Activated T-cell treated with anti-CD3 and anti-CD28 coated beads, Interleukin-2, amount 50 U/mL, for 24 hours (primary cell): ENCODE results near the gene DPP6.

Experiments
- DNase-seq: peaks from one replicate; pipeline ENCODE4 v3.0.0-alpha.2; 2020
- H3K27ac Mint-ChIP-seq: 2 replicates; pipeline ENCODE4 v1.8.0; 2020; ENCODE audit warnings: mild to moderate bottlenecking, mixed read lengths
- H3K27me3 Mint-ChIP-seq: 2 replicates; pipeline ENCODE4 v1.8.0; 2020; ENCODE audit warnings: mixed read lengths
- H3K36me3 Mint-ChIP-seq: 2 replicates; pipeline ENCODE4 v1.8.0; 2020; ENCODE audit warnings: low read depth, mixed read lengths
- H3K4me1 Mint-ChIP-seq: 2 replicates; pipeline ENCODE4 v1.8.0; 2020; ENCODE audit warnings: low read depth, mixed read lengths
- H3K4me3 Mint-ChIP-seq: 2 replicates; pipeline ENCODE4 v1.8.0; 2020; ENCODE audit warnings: mild to moderate bottlenecking, moderate library complexity, mixed read lengths
- H3K9me3 Mint-ChIP-seq: 2 replicates; pipeline ENCODE4 v1.8.0; 2020; ENCODE audit warnings: mixed read lengths

Gene DPP6

DNA sequence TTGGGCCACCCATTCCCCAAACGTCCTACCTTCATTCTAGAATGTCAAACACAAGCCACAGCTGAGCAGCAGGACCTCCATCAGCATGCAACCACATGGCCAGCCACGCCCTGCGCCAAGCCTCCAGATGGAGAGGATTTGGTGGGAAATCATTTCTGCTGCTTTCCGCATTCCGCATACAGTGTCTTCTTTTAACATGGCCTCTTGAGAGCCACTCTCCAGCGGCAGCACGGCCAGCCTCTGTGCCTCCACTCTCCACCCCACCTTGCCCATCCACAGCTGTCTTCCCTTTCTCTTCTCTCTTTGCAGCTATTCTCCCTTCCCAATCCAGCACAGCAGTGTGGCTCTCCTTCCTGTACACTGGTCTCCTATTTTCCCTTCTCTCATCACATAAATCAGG is 561.6 kb downstream of the DPP6 start:
- H3K9me3 Mint-ChIP-seq: peaks cover 4% of the 10 kb centered on the region
- H3K27ac Mint-ChIP-seq: no peak overlapping the region
- H3K4me3 Mint-ChIP-seq: no peak overlapping the region
- no peaks in the 10 kb centered on the region for H3K4me1 Mint-ChIP-seq
- no peaks in the 10 kb centered on the region for H3K27me3 Mint-ChIP-seq
- DNase-seq: no peak
- no peaks in the 10 kb centered on the region for H3K36me3 Mint-ChIP-seq

GRCh38 chr7:154620141-154620755 is 568.0 kb downstream of the DPP6 start:
- no peak for DNase-seq
- Mint-ChIP-seq H3K27me3 (no peaks in the 10 kb centered on the region), H3K4me1 (no peaks in the 10 kb centered on the region), H3K9me3 (peaks cover 4% of the 10 kb centered on the region), H3K36me3 (no peaks in the 10 kb centered on the region), H3K4me3 (no peak overlapping the region), H3K27ac (no peak overlapping the region)

DNA sequence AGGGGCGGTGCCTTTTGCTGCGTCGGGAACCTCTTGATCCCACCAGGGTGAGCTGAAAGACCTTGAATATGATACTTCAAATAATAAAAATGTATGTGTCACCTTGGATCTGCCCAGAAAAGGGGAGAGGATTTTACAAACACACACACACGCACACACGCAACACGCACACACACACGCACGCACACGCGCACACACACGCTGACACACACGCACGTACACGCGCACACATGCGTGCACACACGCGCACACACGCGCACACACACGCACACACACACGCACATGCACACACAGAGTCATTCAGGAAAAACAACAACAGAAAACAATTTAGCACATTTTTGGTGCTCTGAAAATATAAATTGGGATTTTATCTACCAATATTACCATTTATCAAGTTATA is 571.2 kb downstream of the DPP6 start:
- no peak overlapping the region for H3K4me3 Mint-ChIP-seq
- no peaks in the 10 kb centered on the region for H3K36me3 Mint-ChIP-seq
- peaks cover 4% of the 10 kb centered on the region for H3K9me3 Mint-ChIP-seq
- DNase-seq: no peak
- no peak overlapping the region for H3K27ac Mint-ChIP-seq
- H3K4me1 Mint-ChIP-seq: no peaks in the 10 kb centered on the region
- no peaks in the 10 kb centered on the region for H3K27me3 Mint-ChIP-seq

- H3K4me1 Mint-ChIP-seq: no peaks in the 10 kb centered on the region
- no peaks in the 10 kb centered on the region for H3K27me3 Mint-ChIP-seq
- no peak for DNase-seq
- no peaks in the 10 kb centered on the region for H3K9me3 Mint-ChIP-seq
- no peak overlapping the region for H3K27ac Mint-ChIP-seq
- no peaks in the 10 kb centered on the region for H3K36me3 Mint-ChIP-seq
- H3K4me3 Mint-ChIP-seq: no peak overlapping the region
These were observed 575.6 kb downstream of the DPP6 start for GRCh38 chr7:154627646-154628290.

- Mint-ChIP-seq H3K36me3 (no peaks in the 10 kb centered on the region), H3K27ac (no peak overlapping the region), H3K4me1 (no peaks in the 10 kb centered on the region), H3K27me3 (no peaks in the 10 kb centered on the region), H3K4me3 (no peak overlapping the region), H3K9me3 (no peaks in the 10 kb centered on the region)
- DNase-seq: no peak
These were observed 576.4 kb downstream of the DPP6 start for GRCh38 chr7:154628556-154628955.

- Mint-ChIP-seq H3K4me3 (no peak overlapping the region), H3K27me3 (no peaks in the 10 kb centered on the region), H3K36me3 (no peaks in the 10 kb centered on the region), H3K9me3 (peaks cover 7% of the 10 kb centered on the region), H3K27ac (no peak overlapping the region), H3K4me1 (no peaks in the 10 kb centered on the region)
- no peak for DNase-seq
These were observed 579.0 kb downstream of the DPP6 start for GRCh38 chr7:154631162-154631561.

- no peaks in the 10 kb centered on the region for H3K27me3 Mint-ChIP-seq
- H3K4me3 Mint-ChIP-seq: no peak overlapping the region
These were observed 581.4 kb downstream of the DPP6 start for GRCh38 chr7:154633641-154634040.

GRCh38 chr7:154638286-154638685 is 586.1 kb downstream of the DPP6 start:
- Mint-ChIP-seq H3K27ac (no peak overlapping the region), H3K4me3 (no peak overlapping the region), H3K27me3 (no peaks in the 10 kb centered on the region), H3K36me3 (no peaks in the 10 kb centered on the region), H3K9me3 (peaks cover 7% of the 10 kb centered on the region), H3K4me1 (no peaks in the 10 kb centered on the region)
- DNase-seq: no peak

More at GRCh38 chr7:154633641-154634040, 581.4 kb downstream of the DPP6 start:
- H3K27ac Mint-ChIP-seq: no peak overlapping the region
- no peaks in the 10 kb centered on the region for H3K4me1 Mint-ChIP-seq
- H3K9me3 Mint-ChIP-seq: peaks cover 7% of the 10 kb centered on the region
- no peak for DNase-seq
- no peaks in the 10 kb centered on the region for H3K36me3 Mint-ChIP-seq

DNA sequence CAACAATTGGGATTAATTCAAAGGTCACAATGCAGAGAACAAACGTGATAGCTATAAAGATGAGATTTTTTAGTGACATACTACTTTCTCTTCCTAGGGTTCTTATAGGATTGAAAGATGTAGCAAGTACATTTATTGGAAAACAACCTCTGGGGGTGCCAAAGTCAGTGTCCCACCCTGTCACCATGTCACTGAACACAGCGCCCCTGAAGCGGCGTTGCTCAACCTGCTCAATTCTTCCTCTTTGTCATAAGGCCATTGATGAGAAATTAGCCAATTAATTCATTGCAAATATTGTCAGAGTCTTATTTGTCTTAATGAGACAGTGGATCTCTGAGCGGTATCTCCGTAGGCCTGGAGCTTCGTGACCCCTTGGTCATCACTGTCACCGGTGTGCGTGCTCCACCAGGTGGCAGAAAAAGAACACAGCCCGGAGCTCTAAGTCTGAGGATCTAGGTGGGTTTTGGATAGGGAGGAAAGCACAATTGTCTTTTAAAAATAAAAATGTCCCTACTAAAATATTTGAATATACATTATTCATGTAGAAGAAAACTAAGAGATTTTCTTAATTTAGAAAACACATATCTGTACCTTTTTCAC is 588.2 kb downstream of the DPP6 start:
- no peaks in the 10 kb centered on the region for H3K4me1 Mint-ChIP-seq
- H3K27me3 Mint-ChIP-seq: no peaks in the 10 kb centered on the region
- no peaks in the 10 kb centered on the region for H3K36me3 Mint-ChIP-seq
- no peak for DNase-seq
- no peak overlapping the region for H3K4me3 Mint-ChIP-seq
- H3K9me3 Mint-ChIP-seq: peaks cover 3% of the 10 kb centered on the region
- H3K27ac Mint-ChIP-seq: no peak overlapping the region

- Mint-ChIP-seq H3K36me3 (no peaks in the 10 kb centered on the region), H3K27ac (no peak overlapping the region), H3K4me3 (no peak overlapping the region), H3K9me3 (peaks cover 5% of the 10 kb centered on the region), H3K4me1 (no peaks in the 10 kb centered on the region), H3K27me3 (no peaks in the 10 kb centered on the region)
- DNase-seq: no peak
These were observed 588.7 kb downstream of the DPP6 start for GRCh38 chr7:154640917-154641316.

GRCh38 chr7:154644366-154644765 is 592.2 kb downstream of the DPP6 start:
- H3K27ac Mint-ChIP-seq: no peak overlapping the region
- H3K9me3 Mint-ChIP-seq: peaks cover 4% of the 10 kb centered on the region
- no peaks in the 10 kb centered on the region for H3K36me3 Mint-ChIP-seq
- H3K4me3 Mint-ChIP-seq: no peak overlapping the region
- no peak for DNase-seq
- H3K27me3 Mint-ChIP-seq: no peaks in the 10 kb centered on the region
- H3K4me1 Mint-ChIP-seq: no peaks in the 10 kb centered on the region

GRCh38 chr7:154646126-154647013 is 594.2 kb downstream of the DPP6 start:
- Mint-ChIP-seq H3K4me3 (no peak overlapping the region), H3K4me1 (no peaks in the 10 kb centered on the region)

DNA sequence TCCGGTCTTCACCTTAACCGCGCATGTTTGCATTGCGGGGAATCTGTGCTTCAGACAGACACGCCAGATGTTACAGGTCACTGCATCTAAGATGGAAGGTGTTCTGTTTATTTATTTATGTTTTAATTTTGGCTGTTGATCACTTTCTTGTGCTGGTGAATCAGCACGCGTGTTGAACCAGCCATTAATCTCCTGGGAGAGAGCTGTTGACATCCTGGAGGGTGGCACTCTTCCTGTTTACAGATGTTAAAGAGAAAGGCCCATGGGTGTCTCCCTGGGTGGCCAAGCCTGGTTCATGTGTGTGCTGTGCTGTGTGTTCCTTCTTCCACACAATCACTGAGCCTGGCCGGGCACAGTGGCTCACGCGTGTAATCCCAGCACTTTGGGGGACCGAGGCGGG is 595.4 kb downstream of the DPP6 start:
- Mint-ChIP-seq H3K27me3 (no peaks in the 10 kb centered on the region), H3K4me1 (no peaks in the 10 kb centered on the region)

More at GRCh38 chr7:154646126-154647013, 594.2 kb downstream of the DPP6 start:
- no peaks in the 10 kb centered on the region for H3K36me3 Mint-ChIP-seq
- no peak for DNase-seq
- H3K27ac Mint-ChIP-seq: no peak overlapping the region
- H3K9me3 Mint-ChIP-seq: peaks cover 8% of the 10 kb centered on the region
- no peaks in the 10 kb centered on the region for H3K27me3 Mint-ChIP-seq

GRCh38 chr7:154649015-154649414 is 596.8 kb downstream of the DPP6 start:
- DNase-seq: no peak
- H3K4me1 Mint-ChIP-seq: no peaks in the 10 kb centered on the region
- H3K27ac Mint-ChIP-seq: no peak overlapping the region
- no peak overlapping the region for H3K4me3 Mint-ChIP-seq
- H3K27me3 Mint-ChIP-seq: no peaks in the 10 kb centered on the region
- H3K9me3 Mint-ChIP-seq: peaks cover 8% of the 10 kb centered on the region
- H3K36me3 Mint-ChIP-seq: no peaks in the 10 kb centered on the region

More for the DNA sequence above, 595.4 kb downstream of the DPP6 start:
- Mint-ChIP-seq H3K9me3 (peaks cover 8% of the 10 kb centered on the region), H3K27ac (no peak overlapping the region), H3K4me3 (no peak overlapping the region), H3K36me3 (no peaks in the 10 kb centered on the region)
- DNase-seq: no peak
